K562 (cell line): ENCODE data around the gene GLCCI1. TPM values are rescaled to one million over a fixed set of nuclear protein-coding genes. Genes with fewer than 3 reads are reported as not detected.

Source experiments
- CBX8 ChIP-seq: fragments of 200-600 bp; sonication (generic); IDR thresholded peaks from 2 replicates; pipeline ENCODE4 v1.6.1; 2012; ENCODE audit warnings: borderline replicate concordance, mixed run types, low read depth, mild to moderate bottlenecking, moderate library complexity, mixed read lengths, low read length, control low read depth, inconsistent platforms; ENCODE audit not compliant: poor library complexity, severe bottlenecking; ENCODE audit errors: extremely low read depth
- CREB1 ChIP-seq, 2 experiments: sonication (generic) in 1 of 2; formaldehyde crosslinking in 1 of 2; IDR thresholded peaks; 2 replicates each; pipeline versions ENCODE4 v1.6.1 to v1.8.0; 2012 to 2022; ENCODE audit warnings: inconsistent platforms in 1 of 2, mild to moderate bottlenecking in 1 of 2, missing genetic modification reagents in 1 of 2, moderate library complexity in 1 of 2
- GATA2 ChIP-seq: sonication (generic); formaldehyde crosslinking; IDR thresholded peaks from 2 replicates; pipeline ENCODE4 v1.4.0; 2020; ENCODE audit warnings: mild to moderate bottlenecking, missing genetic modification reagents
- HOXB6 ChIP-seq: fragments of 250-450 bp; sonication (Bioruptor Pico); IDR thresholded peaks from 2 replicates; pipeline ENCODE4 v1.5.1; 2022; ENCODE audit warnings: mild to moderate bottlenecking, borderline replicate concordance
- MAZ ChIP-seq, 2 experiments: fragments of 450-650 bp in 1 of 2; sonication (generic) in 1 of 2; formaldehyde crosslinking; IDR thresholded peaks in 1 of 2; conservative IDR thresholded peaks in 1 of 2; 2 replicates each; pipeline versions ENCODE4 v1.4.0 to v1.5.0; 2020; ENCODE audit warnings: mild to moderate bottlenecking in 1 of 2, missing genetic modification reagents in 1 of 2
- SAFB ChIP-seq: fragments of 200-400 bp; formaldehyde crosslinking; IDR thresholded peaks from 2 replicates; pipeline ENCODE4 v1.6.1; 2017; ENCODE audit warnings: low read depth, low read length, borderline replicate concordance
- STAT6 ChIP-seq: sonication (generic); formaldehyde crosslinking; IDR thresholded peaks from 2 replicates; pipeline ENCODE4 v1.8.1; 2023; ENCODE audit warnings: mild to moderate bottlenecking, missing genetic modification reagents
- TSHZ1 ChIP-seq: fragments of 250-450 bp; sonication (Bioruptor Pico); IDR thresholded peaks from 2 replicates; pipeline ENCODE4 v1.4.0; 2020; ENCODE audit warnings: mild to moderate bottlenecking, moderate library complexity
- ZNF124 ChIP-seq: sonication (generic); formaldehyde crosslinking; IDR thresholded peaks from 2 replicates; pipeline ENCODE4 v1.8.1; 2022; ENCODE audit warnings: missing genetic modification reagents
- ZNF232 ChIP-seq: sonication (generic); formaldehyde crosslinking; IDR thresholded peaks from 2 replicates; pipeline ENCODE4 v1.8.0; 2022; ENCODE audit warnings: mild to moderate bottlenecking, missing genetic modification reagents
- ZNF445 ChIP-seq: fragments of 250-450 bp; sonication (Bioruptor Pico); IDR thresholded peaks from 2 replicates; pipeline ENCODE4 v1.4.0; 2020; ENCODE audit warnings: low read depth, mild to moderate bottlenecking, moderate library complexity
- ZNF57 ChIP-seq: fragments of 450-650 bp; formaldehyde crosslinking; IDR thresholded peaks from 2 replicates; pipeline ENCODE4 v1.4.0; 2020; ENCODE audit warnings: mild to moderate bottlenecking, moderate library complexity
- polyA plus RNA-seq, 8 experiments: library from polyadenylated mRNA; depleted of rRNA in 4 of 8; stranded (reverse) in 5 of 8; unstranded in 3 of 8; fragments of >200 nt; fragmentation: Nextera tagmentation in 2 of 8; fragmentation: Illumina TruSeq in 1 of 8; extraction: Ambion mirVana in 2 of 8; extraction: Trizol in 1 of 8; gene quantifications; 2 replicates each; pipeline versions ENCODE4 v1.2.1 to v1.2.3, GENCODE V29; 2011 to 2014; ENCODE audit warnings: inconsistent platforms in 1 of 8, missing spikeins in 1 of 8
- total RNA-seq, 7 experiments: library from RNA; depleted of rRNA in 6 of 7; stranded (reverse); fragments of >200 nt in 6 of 7; fragmentation: Illumina TruSeq in 2 of 7; extraction: Trizol in 2 of 7; gene quantifications; 2 replicates each; pipeline versions ENCODE4 v1.2.1 to v1.2.3, GENCODE V29; 2011 to 2021; ENCODE audit warnings: low replicate concordance in 1 of 7
- TF ChIP-seq, protein P1 (sequence below): IDR thresholded peaks from 2 replicates; pipeline ENCODE4 v1.6.1; 2014; ENCODE audit warnings: antibody characterized with exemption

GLCCI1 gene
- total and polyA plus RNA-seq, 9 of the 15 experiments (the other 6 are each of a cell fraction or from before 2014, with no cell fraction given) = 2.7 to 11.9 (median 7.2) TPM

DNA sequence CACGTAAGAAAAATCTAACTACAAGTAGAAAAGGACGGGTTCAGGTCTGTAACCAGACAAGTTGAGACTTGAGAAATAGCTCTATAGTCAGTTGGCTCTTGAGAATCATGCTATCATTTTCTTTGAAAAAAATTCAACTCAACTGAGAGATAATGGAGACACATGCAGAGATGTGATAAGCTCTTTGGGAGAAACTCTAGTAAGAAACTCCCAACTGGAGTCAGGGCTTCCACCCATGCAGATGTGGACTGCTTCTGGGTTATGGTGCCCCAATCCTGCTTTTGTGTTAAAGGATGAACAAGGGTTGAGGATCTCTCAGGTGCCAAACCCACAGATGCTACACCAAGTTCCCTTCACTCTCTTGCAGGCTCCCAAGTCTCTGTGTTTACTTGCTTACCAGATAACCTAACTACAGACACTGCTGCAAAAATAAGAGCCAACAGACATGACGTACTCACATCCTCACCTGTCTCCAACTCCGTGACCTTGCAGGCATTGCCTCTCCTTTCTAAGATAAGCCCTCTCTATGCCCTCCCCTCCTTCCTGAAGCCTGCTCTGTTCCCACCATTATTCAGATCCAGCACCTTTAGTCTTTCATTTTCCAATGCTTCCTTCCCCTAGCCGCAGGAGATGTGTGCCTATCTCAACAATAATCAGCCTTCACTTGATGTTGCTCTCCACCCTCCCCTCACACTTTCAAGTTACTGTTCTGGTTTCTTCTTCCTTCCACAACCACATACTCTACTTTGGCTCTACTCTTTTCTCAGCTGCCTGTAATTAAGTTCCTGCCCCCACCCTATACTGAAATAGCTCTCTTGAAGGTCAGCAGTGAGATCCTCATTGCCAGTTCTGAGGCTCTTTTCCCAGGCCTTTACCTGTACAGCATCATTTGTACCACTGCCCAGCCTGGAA lies 163.4 kb downstream of the GLCCI1 start (continued):
- TF ChIP-seq ZNF57 (CRISPR knock-in tag) (no peak), STAT6 (CRISPR knock-in tag) (no peak), ZNF445 (CRISPR knock-in tag) (no peak), ZNF124 (CRISPR knock-in tag) (no peak), CREB1 (IDR thresholded peaks at IDR 0.05) (peak; percentile 33; the same call in 1 of the 2 replicates), CREB1 (CRISPR knock-in tag; IDR thresholded peaks at IDR 0.05) (no peak), MAZ (CRISPR knock-in tag; conservative IDR thresholded peaks at IDR 0.05 in 1 of 2, IDR thresholded peaks at IDR 0.05 in 1 of 2) (no peak), HOXB6 (CRISPR knock-in tag) (no peak), TSHZ1 (no peak), SAFB (no peak), CBX8 (no peak), ZNF232 (no peak), GATA2 (CRISPR knock-in tag) (peak; percentile 25; the same call in 1 of the 2 replicates)
- TF ChIP-seq, protein P1, sequence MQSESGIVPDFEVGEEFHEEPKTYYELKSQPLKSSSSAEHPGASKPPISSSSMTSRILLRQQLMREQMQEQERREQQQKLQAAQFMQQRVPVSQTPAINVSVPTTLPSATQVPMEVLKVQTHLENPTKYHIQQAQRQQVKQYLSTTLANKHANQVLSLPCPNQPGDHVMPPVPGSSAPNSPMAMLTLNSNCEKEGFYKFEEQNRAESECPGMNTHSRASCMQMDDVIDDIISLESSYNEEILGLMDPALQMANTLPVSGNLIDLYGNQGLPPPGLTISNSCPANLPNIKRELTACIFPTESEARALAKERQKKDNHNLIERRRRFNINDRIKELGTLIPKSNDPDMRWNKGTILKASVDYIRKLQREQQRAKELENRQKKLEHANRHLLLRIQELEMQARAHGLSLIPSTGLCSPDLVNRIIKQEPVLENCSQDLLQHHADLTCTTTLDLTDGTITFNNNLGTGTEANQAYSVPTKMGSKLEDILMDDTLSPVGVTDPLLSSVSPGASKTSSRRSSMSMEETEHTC = no peak
